Nucleus accumbens (tissue), 56 donors: ENCODE measurements around the gene FGL2.
"Not testable (repeated sequence)": the region's sequence is repeated elsewhere in the genome, so short reads cannot be mapped to it uniquely, and the experiment has no call there.

Source experiments
- DNase-seq, 56 donors: peaks; one replicate each; lab custom pipeline; 2025; lab: John Stamatoyannopoulos, UW

FGL2 gene, protein sequence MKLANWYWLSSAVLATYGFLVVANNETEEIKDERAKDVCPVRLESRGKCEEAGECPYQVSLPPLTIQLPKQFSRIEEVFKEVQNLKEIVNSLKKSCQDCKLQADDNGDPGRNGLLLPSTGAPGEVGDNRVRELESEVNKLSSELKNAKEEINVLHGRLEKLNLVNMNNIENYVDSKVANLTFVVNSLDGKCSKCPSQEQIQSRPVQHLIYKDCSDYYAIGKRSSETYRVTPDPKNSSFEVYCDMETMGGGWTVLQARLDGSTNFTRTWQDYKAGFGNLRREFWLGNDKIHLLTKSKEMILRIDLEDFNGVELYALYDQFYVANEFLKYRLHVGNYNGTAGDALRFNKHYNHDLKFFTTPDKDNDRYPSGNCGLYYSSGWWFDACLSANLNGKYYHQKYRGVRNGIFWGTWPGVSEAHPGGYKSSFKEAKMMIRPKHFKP

GRCh38 chr7:77199013-77199966 lies at the start of gene FGL2:
FGL2 (minus strand) TSS chr7:77199819; CDS start chr7:77199793, 26 bp downstream.
- peak in 32 of 56 donors; percentile 0 to 66 (median 15) for DNase-seq

DNA sequence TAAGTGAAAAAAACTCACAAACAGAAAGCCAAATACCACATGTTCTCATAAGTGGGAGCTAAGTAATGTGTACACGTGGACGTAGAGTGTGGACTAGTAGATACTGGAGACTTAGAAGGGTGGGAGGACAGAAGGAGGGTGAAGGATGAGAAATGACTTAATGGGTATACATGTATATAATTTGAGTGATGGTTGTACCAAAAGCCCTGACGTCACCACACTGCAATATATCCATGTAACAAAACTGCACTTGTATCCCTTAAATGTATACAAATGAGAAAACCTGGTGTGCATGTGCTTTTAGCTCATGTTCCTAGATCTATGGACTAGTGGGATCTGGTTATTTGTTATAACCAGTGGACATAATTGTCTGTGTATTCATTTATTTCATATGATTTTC lies 48.5 kb upstream of the FGL2 start:
- no peak for DNase-seq

- peak in 39 of 56 donors; percentile 2 to 83 (median 22) for DNase-seq
Measured at GRCh38 chr7:77247206-77247850, 47.7 kb upstream of the FGL2 start.

GRCh38 chr7:77246026-77246640 lies 46.5 kb upstream of the FGL2 start:
- no peak for DNase-seq

DNA sequence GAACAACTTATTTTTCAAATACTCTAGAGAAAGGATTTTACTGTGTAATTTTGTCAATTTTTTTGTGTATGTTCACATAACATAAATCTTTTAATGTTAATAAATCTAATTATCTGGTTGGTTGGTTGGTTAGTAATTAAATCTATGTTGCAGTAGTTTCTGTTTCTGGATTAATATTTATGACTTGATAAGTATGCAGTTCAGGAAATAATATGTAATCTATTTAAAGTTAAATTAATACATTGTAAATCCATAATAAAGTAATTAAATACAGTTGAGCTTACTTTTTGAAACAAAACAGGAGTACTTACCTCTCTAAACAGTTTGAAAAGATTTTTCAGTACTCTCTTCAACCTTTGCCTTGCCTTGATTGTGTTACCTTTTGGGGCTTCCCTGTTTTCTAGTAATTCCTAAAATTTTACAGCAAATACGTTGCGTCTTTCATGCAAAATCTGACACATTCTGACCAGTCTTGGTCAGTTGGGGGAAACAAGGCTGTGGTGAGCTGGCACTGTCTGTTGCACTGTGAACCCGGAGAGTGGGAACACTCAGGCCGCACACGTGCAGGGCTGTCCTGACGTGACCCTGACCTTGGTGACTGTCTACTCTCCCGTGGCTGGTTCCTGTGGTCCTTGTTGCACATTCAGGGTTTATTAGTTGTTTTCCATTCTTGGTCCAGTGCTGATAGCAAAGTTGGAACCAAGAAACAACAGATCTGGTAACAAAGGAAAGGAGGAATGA lies 45.6 kb upstream of the FGL2 start:
- DNase-seq = peak in 1 of 56 donors; percentile 4

GRCh38 chr7:77244222-77244934 lies 44.8 kb upstream of the FGL2 start:
- DNase-seq = no peak

DNA sequence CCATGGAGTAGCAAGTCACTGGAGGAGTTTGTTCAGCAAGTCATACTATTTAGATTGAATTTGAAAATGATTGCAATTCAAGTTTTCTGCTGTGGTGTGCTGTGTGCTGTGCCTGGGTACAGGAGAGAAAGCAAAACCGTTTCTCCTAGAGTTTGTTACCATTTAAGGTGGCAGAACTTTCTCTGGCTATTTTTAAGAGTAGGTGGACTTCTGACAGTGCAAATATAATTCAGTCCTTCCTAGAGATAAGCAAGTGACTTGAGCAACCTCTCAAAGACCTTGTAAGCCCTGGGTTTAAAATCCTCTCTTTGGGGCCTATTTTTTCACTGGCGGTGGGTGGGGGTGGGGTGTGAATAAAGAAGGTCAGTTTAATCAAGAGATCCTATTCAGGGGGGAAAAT lies 42.9 kb upstream of the FGL2 start:
- no peak for DNase-seq

DNA sequence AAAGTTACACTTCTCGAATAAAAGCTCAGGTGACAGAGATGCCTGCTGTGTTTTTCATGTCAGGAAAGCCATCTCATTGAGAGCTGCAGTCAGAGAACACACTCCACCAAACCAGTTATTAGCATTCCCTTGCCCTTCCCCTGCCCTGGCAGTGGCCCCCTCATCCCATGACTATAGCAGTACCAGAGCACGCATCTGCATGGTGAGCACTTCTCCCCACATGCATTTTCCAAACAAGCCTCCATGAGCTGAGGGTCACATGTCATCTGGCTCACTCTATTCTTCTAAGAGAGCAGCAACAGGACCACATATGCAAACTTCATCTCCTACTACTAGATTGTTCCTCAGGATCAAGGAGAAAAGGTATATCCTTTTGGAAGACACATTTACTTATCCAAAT lies 42.4 kb upstream of the FGL2 start:
- DNase-seq = no peak

GRCh38 chr7:77239471-77239870 lies 39.9 kb upstream of the FGL2 start:
- no peak for DNase-seq

GRCh38 chr7:77238703-77239136 lies 39.1 kb upstream of the FGL2 start:
- peak in 5 of 56 donors; percentile 6 to 24 (median 10) for DNase-seq

DNA sequence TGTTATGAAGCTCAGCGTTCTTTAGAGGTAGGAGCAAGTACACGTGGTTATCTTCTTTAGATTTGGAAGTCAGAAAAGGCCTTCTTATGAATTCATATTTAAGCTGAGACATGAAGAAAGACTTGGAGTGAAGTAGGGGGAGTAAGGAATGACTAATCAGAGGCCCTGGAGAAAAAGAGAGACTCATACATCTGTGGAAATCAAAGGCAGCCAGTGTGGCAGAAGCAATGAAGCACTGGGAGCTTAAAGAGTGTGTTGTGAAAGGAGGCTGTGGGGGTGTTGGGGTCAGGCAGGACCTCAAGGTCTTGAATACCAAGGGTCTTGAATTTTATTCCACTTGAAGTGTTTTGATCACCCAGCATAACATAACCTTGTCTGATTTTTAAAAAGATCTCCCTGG lies 35.7 kb upstream of the FGL2 start:
- DNase-seq = no peak

DNA sequence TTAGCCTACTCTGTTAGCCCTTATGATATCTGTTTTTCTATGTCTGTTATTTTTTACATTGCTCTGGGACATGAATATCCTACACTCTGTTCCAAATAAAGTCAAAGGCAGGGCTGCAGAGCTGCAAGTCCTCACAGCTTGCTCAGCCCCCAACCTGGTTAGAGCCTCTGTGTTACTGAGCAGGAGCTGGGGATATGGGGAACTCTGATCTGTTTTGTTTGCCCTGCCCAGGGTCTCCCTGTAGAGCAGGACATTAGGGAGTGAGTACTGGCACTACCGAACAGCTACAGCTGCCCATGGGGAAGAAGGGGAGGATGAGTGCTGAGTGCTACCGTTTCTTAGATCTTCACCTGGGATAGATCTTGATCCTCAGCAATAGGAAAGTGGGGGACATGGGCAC lies 32.8 kb upstream of the FGL2 start:
- no peak for DNase-seq

DNA sequence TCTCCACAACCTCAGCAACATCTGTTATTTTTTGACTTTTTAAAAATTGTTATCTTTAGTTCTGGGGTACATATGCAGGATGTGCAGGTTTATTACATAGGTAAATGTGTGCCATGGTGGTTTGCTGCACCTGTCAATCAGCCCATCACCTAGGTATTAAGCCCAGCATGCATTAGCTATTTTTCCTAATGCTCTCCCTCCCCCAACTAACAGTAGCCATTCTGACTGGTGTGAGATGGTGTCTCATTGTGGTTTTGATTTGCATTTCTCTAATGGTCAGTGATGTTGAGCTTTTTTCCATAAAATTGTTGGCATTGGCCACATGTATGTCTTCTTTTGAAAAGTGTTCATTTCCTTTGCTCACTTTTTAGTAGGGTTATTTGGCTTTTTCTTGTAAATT lies 29.2 kb upstream of the FGL2 start:
- DNase-seq = not testable (repeated sequence)

DNA sequence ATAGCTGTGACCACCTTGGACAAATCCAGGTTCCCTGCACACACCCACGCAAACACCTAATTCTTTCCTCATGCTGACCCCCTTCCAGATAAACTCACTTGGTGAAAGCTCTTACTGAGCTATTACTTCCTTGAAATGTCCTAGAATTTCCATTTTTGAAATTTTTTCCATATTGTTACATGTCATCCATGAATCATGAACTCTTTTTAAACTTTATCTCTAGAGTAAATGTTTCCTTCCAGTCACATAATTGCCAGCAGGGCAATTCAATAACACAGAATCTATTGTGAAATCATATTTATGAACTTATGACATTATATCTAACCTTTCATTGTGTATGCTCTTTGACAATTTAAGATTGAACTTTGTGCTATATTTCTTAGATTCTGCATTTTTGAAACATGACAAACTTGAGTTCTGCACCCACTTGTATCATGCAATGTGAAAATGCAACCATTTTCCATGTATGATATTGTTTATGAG lies 26.8 kb upstream of the FGL2 start:
- no peak for DNase-seq

DNA sequence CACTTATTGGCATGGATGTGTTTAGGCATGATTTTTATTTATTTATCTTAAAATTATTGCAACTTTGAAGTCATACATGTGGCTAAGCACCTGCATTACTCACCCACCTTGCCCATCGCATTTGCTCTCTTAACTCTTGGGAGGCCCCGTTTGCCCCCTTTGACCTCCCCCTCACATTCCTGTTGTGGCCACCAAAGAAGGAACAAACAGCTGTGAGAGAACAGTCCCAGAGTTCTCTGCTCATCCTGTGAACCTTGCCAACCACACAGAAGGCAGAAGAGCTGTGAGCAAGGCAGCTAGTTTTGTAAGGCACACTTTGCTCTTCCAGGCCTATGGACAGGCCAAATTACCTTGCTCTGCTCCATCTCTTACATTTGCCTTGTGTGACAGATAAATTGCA lies 23.6 kb upstream of the FGL2 start:
- DNase-seq = no peak

GRCh38 chr7:77222819-77223218 lies 23.2 kb upstream of the FGL2 start:
- no peak for DNase-seq

DNA sequence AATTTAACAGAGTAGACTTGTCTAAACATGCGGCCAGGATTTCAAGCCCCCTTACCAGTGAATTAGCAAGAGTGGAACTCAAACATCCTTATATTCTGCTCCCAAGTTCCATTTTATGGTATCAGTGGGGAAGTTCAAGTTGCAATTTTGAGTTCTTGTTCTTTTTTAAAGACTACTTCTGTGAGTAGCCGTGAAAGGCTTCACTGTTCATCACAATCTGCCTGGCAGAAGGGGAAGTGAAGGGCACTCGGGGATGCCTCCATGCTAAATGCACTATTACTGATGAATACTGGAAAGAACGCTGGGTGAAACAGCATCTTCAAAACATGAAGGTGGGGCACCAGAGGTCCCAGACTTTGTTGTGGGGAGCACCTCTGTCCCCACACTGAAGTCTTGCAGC lies 22.4 kb upstream of the FGL2 start:
- peak in 1 of 56 donors; percentile 14 for DNase-seq

GRCh38 chr7:77219701-77220331 lies 20.2 kb upstream of the FGL2 start:
- DNase-seq = not testable (repeated sequence)
